AG09309 (cell line): ENCODE results near the gene SCYL1.

Experiments
- DNase-seq: peaks from one replicate; pipeline ENCODE4 v3.0.0-alpha.2; 2010; ENCODE audit warnings: low read depth
- H3K4me3 ChIP-seq: 2 replicates; pipeline ENCODE4 v1.5.1; 2011; ENCODE audit warnings: mild to moderate bottlenecking, low read depth, low read length, moderate library complexity; ENCODE audit not compliant: control insufficient read depth
- CTCF ChIP-seq: IDR thresholded peaks from 2 replicates; pipeline ENCODE4 v1.5.1; 2011; ENCODE audit warnings: mild to moderate bottlenecking, low read depth, low read length, inconsistent platforms; ENCODE audit not compliant: insufficient read depth, control insufficient read depth; ENCODE audit errors: missing control alignments

The SCYL1 gene

GRCh38 chr11:65580756-65581155 lies 55.9 kb downstream of the SCYL1 start:
- no peak for DNase-seq
- TF ChIP-seq CTCF = no peak

DNA sequence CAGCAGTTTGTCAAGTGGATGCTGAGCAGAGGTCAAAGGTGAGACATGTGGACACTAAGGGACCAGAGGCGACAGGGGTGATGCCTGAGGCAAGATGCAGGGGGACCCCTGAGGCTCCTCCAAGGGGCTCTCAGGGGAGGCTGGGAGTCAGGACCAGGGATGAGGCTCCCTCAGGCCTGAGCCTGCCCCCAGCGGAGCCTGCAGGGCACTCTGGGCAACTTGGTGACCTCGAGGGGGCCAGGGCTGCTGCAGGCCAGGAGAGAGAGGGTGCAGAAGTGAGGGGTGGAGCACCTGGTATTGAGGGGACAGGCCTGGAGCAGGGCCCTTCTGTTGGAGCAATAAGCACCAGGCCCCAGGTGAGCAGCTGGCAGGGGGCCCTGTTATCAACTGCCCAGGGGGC lies 57.0 kb downstream of the SCYL1 start:
- DNase-seq = no peak
- TF ChIP-seq CTCF = no peak
- no peak overlapping the region for H3K4me3 ChIP-seq

More at GRCh38 chr11:65580756-65581155, 55.9 kb downstream of the SCYL1 start:
- H3K4me3 ChIP-seq = no peak overlapping the region

GRCh38 chr11:65583589-65583988 lies 58.7 kb downstream of the SCYL1 start:
- no peak overlapping the region for H3K4me3 ChIP-seq
- TF ChIP-seq CTCF = no peak
- DNase-seq = no peak

DNA sequence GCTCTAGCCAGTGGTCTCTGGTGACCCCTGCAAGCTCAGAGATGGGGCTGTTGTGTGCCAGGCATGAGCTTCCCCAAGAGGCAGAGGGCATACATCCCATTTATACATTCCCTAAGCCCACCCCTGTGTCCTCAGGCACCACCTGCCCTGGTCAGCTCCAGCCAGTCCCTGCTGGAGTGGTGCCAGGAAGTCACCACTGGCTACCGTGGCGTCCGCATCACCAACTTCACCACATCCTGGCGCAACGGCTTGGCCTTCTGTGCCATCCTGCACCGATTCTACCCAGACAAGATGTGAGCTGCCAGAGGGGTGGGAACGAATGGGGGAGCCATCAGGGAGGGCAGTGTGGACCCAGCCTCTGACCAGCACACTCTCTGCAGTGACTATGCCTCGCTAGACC lies 59.2 kb downstream of the SCYL1 start:
- no peak for TF ChIP-seq CTCF
- no peak overlapping the region for H3K4me3 ChIP-seq
- no peak for DNase-seq

DNA sequence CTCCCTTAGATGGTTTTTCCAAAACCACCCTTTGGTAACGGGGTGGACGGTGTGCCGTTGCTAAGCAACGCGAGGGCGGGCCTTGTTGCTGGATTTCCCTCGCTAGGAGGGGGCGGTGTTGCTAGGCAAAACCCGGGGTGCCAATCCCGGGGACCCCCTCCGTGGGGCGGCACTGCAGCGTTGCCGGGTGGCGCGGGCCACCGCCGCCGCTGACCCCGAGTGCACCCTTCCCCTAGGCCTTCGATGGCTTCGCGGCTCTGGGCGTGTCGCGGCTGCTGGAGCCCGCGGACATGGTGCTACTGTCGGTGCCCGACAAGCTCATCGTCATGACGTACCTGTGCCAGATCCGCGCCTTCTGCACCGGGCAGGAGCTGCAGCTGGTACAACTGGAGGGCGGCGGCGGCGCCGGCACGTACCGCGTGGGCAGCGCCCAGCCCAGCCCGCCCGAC lies 59.9 kb downstream of the SCYL1 start:
- TF ChIP-seq CTCF = no peak
- no peak overlapping the region for H3K4me3 ChIP-seq
- DNase-seq = no peak

GRCh38 chr11:65585396-65586246 lies 60.7 kb downstream of the SCYL1 start:
- H3K4me3 ChIP-seq = no peak overlapping the region
- TF ChIP-seq CTCF = no peak
- DNase-seq = no peak
